ENCODE results near the gene TGM2.

The TGM2 gene

DNA sequence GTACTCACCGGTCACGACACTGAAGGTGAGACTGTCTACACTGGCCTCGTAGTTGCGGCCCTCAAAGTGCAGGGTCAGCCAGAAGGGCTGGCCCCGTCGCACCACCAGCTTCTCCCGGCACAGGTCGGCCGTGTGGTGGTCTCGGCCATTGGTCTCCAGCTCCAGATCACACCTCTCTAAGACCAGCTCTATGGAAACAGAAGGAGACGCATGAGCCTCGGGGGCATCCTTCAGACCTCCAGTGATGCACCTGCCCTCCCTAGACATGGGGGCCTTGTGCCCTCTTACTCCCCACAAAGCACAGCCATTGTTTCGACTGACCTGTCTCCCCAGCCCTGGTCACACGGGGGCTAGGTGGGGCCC, 3.7 kb downstream of the TGM2 start:
- DNase-seq (ENCODE audit: low read depth in 2 of 2), result no peak

DNA sequence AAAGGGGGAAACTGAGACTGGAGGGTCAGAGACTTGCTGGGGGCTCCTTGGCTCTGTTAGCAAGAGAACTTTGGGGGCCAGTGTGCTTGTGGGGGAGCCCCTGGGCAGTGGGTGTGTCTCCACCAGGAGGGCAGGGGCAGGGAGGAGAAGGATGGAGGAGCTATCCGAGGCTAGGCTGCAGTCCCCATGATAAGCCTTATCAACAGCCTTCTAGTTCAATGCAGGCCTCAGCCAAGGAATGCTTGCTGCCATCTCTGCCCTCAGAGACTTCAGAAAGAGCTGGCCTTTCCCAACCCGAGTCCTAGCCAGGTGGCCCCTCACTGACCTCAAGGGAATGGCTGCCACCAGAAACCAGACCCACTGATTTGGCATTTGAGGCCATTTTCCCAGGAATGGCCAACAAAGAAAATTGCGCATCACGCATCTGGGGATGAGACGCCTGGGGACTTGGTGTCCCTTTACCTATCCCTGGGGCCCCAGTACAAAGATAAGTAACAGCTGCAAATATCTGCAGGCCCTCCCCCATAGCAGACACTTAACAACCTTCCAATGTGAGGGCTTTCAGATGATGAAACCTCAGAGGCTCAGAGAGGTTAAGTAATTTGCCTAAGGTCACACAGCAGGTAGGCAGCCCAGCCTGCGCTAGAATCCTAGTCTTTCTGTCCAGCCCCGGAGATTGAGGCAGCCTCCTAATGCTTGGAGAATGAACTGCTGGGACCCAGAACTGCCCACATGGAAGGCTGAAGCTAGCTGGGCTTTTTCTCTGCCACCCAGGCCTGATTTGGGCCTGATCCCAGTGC, 4.9 kb downstream of the TGM2 start:
- no peak for DNase-seq (ENCODE audit: low read depth in 2 of 2)

DNA sequence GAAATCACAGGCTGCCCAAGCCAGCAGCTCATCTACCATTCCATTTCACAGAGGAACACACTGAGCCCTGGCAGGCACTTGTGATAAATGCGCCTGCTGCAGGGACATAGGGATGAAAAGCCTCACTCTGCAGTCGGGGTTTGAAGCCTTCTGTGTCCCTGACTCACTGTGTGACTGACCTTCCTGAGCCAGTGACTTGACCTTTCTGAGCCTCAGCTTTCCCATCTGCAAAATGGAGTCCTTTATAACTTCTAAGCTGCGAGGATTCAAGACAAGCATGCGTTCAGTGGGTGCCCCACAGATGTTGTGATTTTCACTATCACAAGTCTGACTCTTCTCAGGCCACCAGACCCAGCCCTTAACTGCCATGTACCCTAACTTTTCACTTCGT, 5.5 kb downstream of the TGM2 start:
- DNase-seq (ENCODE audit: low read depth in 2 of 2), result no peak

DNA sequence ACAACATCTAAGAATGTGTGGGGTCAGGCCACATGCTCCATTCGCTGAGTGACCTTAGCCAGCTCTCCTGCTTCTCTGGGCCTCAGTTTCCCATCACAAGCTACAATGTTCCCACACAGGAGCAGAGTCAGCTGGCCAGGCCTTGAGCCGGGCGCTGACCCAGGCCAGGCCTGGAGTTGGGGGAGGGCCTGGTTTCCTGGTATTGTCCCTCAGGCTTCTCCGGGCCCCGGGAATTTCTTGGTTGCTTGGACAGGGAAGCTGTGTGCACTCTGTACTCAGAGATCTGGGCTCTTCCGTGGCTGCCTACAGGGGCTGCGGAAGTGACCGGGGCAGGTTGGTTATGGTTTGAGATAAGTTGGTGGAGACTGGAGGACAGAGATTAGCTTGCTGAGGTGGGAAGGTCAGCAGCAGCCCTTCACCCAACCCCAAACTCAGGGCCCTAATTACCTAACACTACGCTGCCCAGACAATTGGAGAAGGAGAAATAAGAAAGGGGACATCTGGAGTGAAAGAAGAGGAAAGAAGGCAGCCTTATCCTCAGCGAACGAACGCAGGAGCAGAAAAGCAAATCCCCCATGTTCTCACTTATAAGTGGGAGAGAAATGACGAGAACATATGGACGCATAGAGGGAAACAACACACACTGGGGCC, 6.2 kb downstream of the TGM2 start:
- no peak for DNase-seq (ENCODE audit: low read depth in 2 of 2)

DNA sequence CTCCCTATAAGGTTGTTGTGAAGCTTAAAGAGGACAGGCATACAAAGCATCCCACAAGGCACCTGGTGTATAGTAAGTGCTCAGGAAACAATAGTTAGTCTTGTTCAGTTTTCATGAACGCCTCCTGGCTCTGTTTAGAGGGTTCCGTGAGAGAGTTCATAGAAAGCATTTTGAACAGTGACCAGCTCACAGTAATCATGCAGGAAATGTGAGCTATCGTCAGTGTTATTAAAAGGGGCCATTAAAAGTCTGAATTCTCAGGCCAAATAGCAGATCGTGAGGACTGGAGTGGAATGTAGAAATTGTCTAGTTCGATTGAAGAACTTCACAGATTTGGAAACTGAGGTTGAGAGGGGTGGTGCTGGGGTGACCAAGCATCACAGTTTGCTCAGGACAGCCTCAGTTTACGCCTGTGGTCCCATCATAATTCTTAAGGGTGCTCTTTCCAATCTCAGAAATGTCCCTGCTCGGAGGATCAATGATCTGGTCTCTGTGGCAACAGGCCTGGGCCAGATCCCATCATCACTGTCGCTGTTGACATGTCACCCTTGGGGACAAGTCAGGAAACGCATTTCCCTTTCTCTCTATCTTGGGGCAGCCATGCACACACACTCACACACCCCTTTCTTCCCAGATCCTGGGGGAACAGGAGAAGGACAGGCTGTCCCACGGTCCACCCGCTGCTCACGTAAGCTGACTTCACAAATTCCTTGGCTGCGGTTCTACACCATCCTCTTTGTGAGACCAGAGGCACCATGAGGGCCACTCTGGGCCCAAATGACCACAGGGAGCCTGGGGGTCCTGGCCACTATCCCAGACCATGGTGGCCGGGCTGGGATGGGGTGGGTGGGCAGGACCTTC, 7.2 kb downstream of the TGM2 start:
- no peak for DNase-seq (ENCODE audit: low read depth in 2 of 2)

DNA sequence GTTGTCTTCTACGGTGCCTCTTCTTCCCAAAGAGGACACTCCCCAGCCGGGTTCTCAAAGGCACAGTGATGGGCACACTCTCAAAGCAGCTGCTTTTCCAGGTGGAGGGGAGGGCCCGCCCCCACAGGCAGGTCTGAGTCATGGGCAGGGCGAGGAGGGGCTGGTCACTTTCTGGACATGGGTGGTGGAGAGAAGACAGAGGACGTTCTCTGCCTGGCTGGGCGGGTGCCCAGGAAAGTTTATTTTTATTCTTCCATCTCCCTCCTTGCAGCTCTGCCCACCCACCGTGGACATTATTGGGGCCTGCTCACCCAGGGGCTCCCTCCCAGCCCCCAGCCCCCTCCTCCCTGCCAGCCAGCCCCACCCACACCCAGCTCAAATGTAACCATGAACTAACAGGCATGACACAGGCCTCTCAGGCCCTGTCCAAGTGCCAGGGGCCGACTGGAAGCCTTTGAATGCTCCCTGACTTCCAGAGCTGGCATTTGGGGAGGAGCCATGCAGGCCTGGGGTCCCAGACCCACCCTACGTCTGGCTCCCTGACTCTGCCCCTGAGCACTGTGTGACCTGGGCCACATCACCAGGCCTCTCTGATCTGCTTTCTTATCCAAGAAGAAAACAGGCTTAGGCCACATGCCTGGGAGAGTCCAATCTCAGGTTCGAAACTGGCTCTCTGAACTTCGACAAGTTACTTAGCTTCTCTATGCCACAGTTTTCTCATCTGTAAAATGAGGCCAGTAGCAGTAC, 8.0 kb downstream of the TGM2 start:
- DNase-seq (ENCODE audit: low read depth in 2 of 2), result no peak

DNA sequence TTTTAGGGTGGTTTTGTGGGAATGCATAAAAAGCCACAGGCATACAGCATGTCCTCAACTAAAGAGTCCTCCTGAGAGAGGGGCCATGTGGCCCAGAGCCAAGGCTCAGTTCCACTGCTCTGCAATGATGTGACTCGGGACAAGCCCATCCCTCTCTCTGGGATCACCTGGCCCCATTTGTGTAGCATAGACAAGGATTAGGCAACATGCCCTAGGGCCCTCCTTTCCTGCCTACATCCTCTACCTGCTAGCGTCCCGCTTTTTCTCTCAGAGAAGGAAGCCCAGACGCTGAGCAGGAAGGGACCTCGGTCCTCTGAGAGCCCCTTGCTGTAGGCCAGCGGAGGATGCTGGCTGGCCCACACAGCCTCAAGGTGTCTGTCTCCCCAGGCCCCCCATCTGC, 8.8 kb downstream of the TGM2 start:
- DNase-seq (ENCODE audit: low read depth in 2 of 2), result no peak

DNA sequence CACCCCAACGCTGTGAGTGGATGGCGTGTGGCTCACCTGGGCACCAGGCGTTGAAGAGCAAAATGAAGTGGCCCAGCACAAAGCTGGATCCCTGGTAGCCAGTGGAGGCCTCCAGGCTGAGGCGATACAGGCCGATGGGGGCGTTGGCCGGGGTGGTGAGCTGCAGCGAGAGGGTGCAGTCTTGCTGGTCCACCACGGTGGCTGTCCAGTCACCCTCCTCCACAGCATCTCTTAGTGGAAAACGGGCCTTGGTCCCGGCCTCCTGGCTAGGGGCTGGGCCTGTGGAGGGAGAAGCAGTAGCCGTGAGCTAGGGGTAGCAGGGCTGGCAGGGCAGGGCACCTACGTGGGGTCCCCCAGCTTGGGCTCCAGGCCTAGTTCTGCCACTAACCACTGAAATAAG, 9.3 kb downstream of the TGM2 start:
- no peak for DNase-seq (ENCODE audit: low read depth in 2 of 2)

DNA sequence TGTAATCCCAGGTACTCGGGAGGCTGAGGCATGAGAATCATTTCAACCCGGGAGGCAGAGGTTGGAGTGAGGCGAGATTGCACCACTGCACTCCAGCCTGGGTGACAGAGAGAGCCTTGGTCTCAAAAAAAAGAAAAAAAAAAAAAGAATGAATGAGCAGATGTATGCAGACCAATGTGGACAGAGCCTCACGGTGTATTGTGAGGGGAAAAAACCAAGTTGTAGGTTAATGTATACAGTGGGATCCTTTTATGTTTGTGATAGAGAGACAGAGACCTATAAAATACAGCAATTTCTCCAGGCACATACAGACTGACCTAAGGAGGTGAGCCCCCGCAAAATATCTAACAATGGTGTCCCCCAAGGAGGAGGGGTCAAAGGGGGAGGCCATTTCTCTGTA, 11.7 kb downstream of the TGM2 start:
- DNase-seq (ENCODE audit: low read depth in 2 of 2), result no peak

DNA sequence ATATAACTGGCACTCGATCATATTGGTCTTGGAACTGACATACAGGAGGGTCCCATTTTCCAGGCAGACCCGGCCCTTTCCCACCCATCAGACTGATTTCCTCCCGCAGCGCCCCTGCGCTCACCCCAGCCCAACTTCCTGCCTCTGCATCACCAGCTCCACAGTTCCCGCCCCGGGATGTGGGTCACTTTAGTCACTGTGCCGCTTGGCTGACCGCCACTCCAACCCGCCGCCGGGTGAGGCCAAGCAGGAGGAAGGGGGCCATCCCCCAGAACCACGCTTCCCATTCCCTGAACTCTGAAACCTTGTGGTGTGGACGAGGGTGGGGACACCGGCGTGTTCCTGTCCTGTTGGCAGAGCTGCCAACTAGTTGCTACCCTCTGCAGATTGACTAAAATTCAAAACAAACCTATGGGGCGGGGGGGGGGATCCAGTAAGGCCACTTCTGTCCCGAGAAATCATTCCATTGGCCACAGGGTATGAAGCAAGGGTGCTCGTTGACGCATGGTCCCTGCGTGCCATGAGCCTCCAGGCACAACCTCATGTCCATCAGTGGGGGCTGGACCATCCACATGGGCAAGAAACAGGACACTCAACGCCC, 12.3 kb downstream of the TGM2 start:
- no peak for DNase-seq (ENCODE audit: low read depth in 2 of 2)

DNA sequence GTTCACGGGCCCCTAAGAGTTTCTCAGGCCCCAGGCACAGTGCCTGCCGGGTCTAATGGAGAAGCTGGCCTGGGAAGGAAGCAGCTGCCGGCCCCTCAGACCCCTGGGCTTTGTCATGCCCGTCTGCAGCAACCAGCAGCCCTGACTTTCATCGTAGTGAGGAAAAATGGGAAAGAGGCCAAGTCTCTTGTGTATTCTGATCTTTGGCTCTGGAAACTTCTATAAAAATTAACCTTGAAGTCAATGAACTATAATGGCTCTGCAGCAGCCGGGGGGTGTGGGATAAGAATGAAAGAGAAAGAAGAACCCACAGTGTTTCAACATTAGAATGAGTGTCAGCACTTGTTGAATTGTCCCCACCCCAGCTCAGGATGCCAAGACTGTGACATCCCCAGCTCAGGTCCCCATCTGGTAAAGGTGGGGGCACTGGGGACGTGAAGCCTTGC, 12.9 kb downstream of the TGM2 start:
- DNase-seq (ENCODE audit: low read depth in 2 of 2), result no peak

DNA sequence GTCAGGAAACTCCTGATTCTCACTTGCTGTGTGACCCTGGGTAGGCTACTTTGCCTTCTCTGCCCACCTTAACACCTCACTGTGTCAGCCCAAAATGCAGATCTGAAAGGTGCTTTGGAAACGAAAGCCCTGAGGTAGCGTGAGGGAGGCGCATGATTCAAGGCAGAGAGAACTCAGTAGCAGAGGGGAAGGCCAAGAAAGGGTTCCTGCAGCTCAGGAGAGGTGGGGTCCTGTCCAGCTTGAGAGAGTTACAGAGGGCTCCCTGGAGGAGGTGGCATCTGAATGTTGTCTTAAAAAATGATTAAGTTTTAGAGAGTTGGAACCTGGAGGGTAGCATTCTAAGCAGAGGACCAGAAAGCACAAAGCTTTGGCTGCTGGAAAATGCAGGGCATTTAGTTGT, 13.6 kb downstream of the TGM2 start:
- DNase-seq (ENCODE audit: low read depth in 2 of 2), result no peak

DNA sequence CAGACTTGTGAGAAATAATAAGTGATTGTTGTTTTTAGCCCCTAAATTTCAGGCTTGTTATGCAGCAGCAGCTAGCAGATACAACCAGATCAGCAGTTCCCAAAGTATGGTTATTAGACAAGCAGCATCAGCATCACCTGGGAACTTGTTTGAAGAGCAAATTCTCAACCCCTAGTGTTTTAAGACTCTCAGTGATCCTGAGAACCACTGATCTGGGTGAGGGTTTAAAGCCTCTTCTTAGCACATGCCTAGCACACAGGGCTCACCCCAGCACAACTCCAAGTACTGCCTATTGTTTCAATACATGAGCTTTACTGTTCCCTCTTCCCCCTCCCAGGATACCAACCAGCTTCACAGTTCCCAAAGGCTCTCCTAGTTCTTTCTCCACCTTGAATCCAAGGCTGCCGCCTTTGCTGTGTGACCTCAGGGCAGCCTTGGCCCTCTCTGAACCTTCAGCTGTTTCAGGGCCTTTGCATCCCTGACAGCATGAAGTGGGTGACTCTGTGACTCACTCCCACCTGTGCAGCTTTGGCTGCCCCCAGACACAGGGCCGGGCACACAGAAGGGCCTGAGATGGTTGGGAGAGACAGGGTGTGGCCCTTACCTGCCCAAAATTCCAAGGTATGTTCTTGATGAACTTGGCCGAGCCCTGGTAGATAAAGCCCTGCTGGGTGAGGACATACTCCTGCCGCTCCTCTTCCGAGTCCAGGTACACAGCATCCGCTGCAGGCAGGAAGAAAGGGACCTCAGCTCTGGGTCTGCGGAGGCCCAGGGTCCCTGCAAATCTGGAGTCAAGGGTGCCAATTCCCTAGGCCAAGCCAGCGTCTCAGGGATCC, 14.5 kb downstream of the TGM2 start:
- DNase-seq (ENCODE audit: low read depth in 2 of 2), result no peak

DNA sequence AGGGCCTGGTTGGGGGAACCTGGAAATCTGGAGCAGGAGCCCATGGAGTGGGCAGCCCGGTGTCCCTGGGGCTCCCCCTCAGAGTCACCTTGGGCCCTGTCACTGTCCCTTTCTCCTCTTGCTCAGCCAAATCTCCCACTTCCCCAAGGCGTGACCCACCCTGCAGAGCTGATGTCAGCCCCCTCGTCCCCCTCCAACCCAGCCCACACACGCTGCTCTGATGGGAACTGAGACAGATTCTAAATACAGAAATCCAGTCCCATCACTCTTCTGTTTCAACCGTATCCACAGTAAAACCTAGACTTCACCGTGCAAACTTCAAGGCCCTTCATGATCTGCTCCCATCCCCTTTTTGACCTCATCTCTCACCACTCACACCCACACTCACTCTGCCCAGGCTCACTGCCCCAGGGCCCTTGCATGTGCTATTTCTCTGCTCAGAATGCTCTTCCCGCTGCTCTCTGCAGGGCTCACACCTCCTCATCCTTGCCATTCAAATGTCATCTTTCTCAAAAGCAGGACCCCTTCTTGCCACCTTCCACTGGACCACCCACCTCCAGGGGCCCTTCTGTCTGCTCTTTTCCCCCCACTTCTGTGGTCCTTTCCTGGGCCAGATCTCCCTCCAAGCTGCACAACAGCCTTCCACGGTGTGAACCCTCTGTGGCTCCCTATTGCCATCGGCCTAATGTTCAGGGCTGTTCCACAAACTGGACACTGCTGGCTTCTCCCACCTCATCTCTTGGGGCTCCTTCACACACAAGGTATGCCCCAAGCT, 16.6 kb downstream of the TGM2 start:
- no peak for DNase-seq (ENCODE audit: low read depth in 2 of 2)

DNA sequence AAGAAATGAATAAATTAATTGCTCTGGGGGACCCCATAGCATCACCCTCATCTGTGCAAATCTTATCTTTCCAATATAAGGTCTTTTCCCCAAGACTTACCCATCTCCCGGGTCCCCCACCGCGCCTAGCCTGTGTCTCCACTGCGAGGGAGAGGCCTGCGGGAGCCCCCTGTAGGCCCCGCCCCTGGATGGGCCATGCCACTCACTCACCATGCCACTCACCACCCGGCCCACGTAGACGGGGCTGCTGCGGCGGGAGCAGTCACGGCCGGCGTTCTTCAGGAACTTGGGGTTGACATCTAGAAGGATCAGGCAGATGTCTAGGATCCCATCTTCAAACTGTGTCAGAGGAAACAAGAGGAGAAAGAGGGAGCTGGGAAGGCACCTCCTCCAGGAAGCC, 17.3 kb downstream of the TGM2 start:
- no peak for DNase-seq (ENCODE audit: low read depth in 2 of 2)

DNA sequence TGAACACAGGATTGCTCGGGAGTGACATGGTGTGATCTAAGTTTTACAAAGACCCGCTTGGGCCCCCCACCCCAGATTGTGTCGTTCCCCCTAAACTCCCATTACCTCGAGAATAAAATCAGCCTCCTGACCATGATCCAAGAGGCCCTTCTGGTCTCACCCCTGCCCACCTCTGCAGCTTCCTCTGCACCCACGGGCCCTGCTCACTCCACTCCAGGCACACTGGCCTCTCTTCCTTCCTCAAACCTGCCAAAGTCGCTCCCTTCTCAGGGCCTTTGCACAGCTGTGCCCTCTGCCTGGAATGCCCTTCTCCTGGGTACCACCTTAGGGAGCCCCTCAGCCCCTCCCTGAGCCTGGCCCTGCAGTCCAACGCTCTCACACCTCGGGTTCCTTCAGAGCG, 17.9 kb downstream of the TGM2 start:
- DNase-seq (ENCODE audit: low read depth in 2 of 2), result no peak

DNA sequence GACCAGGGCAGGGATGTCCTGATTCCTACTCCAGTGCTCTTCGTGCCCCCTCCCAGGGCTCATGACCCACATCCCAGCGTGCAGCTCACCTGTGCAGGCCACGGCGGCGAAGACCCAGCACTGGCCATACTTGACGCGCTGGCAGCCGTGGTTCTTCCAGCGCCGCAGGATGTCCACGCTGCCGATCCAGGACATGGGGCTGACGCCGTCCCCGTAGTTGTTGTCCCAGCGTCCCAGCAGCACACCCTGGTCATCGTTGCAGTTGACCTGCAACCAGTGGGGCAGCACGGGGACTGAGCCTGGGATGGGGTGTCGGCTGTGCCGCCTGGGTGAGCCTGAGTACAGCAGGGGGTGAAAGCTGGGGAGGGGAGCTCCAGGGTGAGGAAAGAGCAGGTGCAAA, 18.4 kb downstream of the TGM2 start:
- DNase-seq (ENCODE audit: low read depth in 2 of 2), result no peak

DNA sequence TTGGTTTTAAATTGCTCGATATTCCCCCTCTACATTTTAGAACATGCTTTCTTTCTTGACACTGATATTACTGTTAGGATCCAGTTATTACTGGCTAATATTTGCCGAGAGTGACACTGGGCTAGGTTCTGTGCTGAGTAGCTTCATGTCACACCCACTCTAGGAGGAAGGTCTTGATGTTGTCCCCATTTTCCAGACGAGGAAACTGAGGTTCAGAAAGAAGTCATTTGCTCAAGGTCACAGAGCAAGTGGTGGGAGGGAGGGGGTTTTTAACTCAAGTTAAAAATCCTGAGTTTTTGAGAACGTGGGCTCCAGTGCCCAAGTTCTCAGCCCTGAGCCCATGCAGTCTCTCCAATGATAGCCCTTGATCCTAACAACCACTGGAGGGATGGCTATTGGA, 18.9 kb downstream of the TGM2 start:
- DNase-seq (ENCODE audit: low read depth in 2 of 2), result no peak

DNA sequence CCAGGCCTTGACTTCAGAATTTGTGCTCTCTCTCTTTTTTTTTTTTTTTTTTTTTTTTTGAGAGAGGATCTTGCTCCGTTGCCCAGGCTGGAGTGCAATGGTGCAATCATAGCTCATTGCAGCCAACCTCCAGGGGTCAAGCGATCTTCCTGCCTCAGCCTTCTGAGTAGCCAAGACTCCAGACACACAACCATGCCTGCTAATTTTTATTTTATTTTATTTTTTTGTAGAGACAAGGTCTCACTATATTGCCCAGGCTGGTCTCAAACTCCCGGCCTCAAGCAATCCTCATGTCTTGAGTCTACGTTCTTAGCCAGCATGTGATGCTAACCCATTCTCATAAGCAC, 19.4 kb downstream of the TGM2 start:
- no peak for DNase-seq (ENCODE audit: low read depth in 2 of 2)

All from stimulated activated CD8-positive, alpha-beta memory T cell treated with anti-CD3 and anti-CD28 coated beads, Interleukin-7, amount 100 ng/mL, for 1 hour (primary cell).